Body of pancreas (tissue), 4 donors: ENCODE results near the gene COL8A1. TPM values are rescaled to one million over a fixed set of nuclear protein-coding genes. Genes with fewer than 3 reads are reported as not detected.

Experiments
- ATAC-seq: fragments of 150-250 bp; one replicate; pipeline ENCODE4 v1.9.1; 2016
- DNase-seq, 4 donors: peaks; one replicate each; pipeline ENCODE4 v3.0.0-alpha.2; 2019
- H3K27ac ChIP-seq, 4 donors: fragments of 200-600 bp; sonication (generic); 1 replicate in 3 of 4; 2 replicates in 1 of 4; pipeline versions ENCODE4 v1.5.1 to v1.6.1; 2016 to 2019; ENCODE audit warnings: mild to moderate bottlenecking in 1 of 4, mixed read lengths in 1 of 4, moderate library complexity in 1 of 4
- H3K27me3 ChIP-seq, 2 donors: fragments of 200-600 bp; sonication (generic); one replicate each; pipeline ENCODE4 v1.6.0; 2016; ENCODE audit warnings: mild to moderate bottlenecking in 1 of 2
- H3K36me3 ChIP-seq, 2 donors: fragments of 200-600 bp; sonication (generic); replicated peaks in 1 of 2; 2 replicates each; pipeline ENCODE4 v1.5.1; 2016; ENCODE audit warnings: low read depth in 2 of 2; ENCODE audit not compliant: insufficient read depth in 1 of 2
- H3K4me1 ChIP-seq: fragments of 200-600 bp; sonication (generic); one replicate; pipeline ENCODE4 v1.6.0; 2016
- H3K4me3 ChIP-seq, 2 donors: fragments of 200-600 bp; sonication (generic); 1 replicate in 1 of 2; 2 replicates in 1 of 2; pipeline ENCODE4 v1.5.1; 2016 to 2019
- H3K9me3 ChIP-seq, 3 donors: fragments of 200-600 bp; sonication (generic); 1 replicate in 2 of 3; 2 replicates in 1 of 3; pipeline ENCODE4 v1.5.1; 2016
- CTCF ChIP-seq, 7 experiments: fragments of 450-650 bp in 4 of 7; fragments of 200-600 bp in 3 of 7; sonication (generic) in 3 of 7; IDR thresholded peaks; one replicate each; pipeline ENCODE4 v1.5.1; 2016 to 2019; ENCODE audit warnings: antibody characterized with exemption in 7 of 7
- POLR2A ChIP-seq, 3 donors: fragments of 450-650 bp; IDR thresholded peaks; one replicate each; pipeline ENCODE4 v1.6.1; 2016; ENCODE audit warnings: antibody characterized with exemption in 3 of 3, mild to moderate bottlenecking in 2 of 3
- WGBS, 2 donors: methylation state at CpG; one replicate each; pipeline ENCODE4 v1.1.5; 2017; 5-methylcytosine and 5-hydroxymethylcytosine counted together
- intact Hi-C: fragments of 100-400 bp; cut with DNase I; formaldehyde crosslinking; loops from one replicate; pipeline ENCODE4 v1.15.1; 2023
- total RNA-seq, 2 donors: library from RNA; depleted of rRNA; stranded (reverse); fragments of >200 nt; gene quantifications; one replicate each; pipeline ENCODE4 v1.1.0, GENCODE V29; 2016

Gene COL8A1
- total RNA-seq, 2 donors from 2014 or later = 0.99 to 5.4 TPM

GRCh38 chr3:99765042-99765942, 126.9 kb downstream of the COL8A1 start:
- ATAC-seq = no peak
- TF ChIP-seq POLR2A (IDR thresholded peaks at IDR 0.05) (no peak), CTCF (IDR thresholded peaks at IDR 0.05) (no peak)
- Histone ChIP-seq H3K36me3 (no peaks in the 10 kb centered on the region), H3K4me3 (no peak overlapping the region), H3K4me1 (no peaks in the 10 kb centered on the region), H3K27ac (no peak overlapping the region), H3K27me3 (peaks cover 0 to 6% of the 10 kb centered on the region in 2 donors), H3K9me3 (no peaks in the 10 kb centered on the region)
- no peak for DNase-seq
- WGBS, 2 donors = 39 to 49% methylated on average over 2 of the region's 2 CpGs
- intact Hi-C loops = no loop called here

- 70 to 78% methylated on average over 2 of the region's 2 CpGs for WGBS, 2 donors
- Histone ChIP-seq H3K36me3 (no peaks in the 10 kb centered on the region), H3K4me1 (no peaks in the 10 kb centered on the region), H3K4me3 (no peak overlapping the region), H3K9me3 (no peaks in the 10 kb centered on the region), H3K27me3 (peaks cover 0 to 6% of the 10 kb centered on the region in 2 donors), H3K27ac (no peak overlapping the region)
- ATAC-seq (no peak), DNase-seq (no peak)
- TF ChIP-seq CTCF (IDR thresholded peaks at IDR 0.05) (no peak), POLR2A (IDR thresholded peaks at IDR 0.05) (no peak)
- intact Hi-C loops = no loop called here
These were observed 128.9 kb downstream of the COL8A1 start for GRCh38 chr3:99767291-99767690.

GRCh38 chr3:99768126-99768525, 129.7 kb downstream of the COL8A1 start:
- Histone ChIP-seq H3K36me3 (no peaks in the 10 kb centered on the region), H3K4me1 (no peaks in the 10 kb centered on the region), H3K4me3 (no peak overlapping the region), H3K27me3 (no peaks in the 10 kb centered on the region), H3K9me3 (no peaks in the 10 kb centered on the region), H3K27ac (no peak overlapping the region)
- 95 to 96% methylated on average over 1 of the region's 1 CpG for WGBS, 2 donors
- intact Hi-C loops = no loop called here
- no peak for DNase-seq
- no peak for ATAC-seq
- no peak for TF ChIP-seq CTCF (IDR thresholded peaks at IDR 0.05)
- no peak for TF ChIP-seq POLR2A (IDR thresholded peaks at IDR 0.05)

GRCh38 chr3:99768808-99769501, 130.6 kb downstream of the COL8A1 start:
- Histone ChIP-seq H3K9me3 (no peaks in the 10 kb centered on the region), H3K27ac (no peak overlapping the region), H3K4me1 (no peaks in the 10 kb centered on the region), H3K27me3 (no peaks in the 10 kb centered on the region), H3K4me3 (no peak overlapping the region), H3K36me3 (no peaks in the 10 kb centered on the region)
- intact Hi-C loops = no loop called here
- ATAC-seq (no peak), DNase-seq (no peak)
- TF ChIP-seq CTCF (IDR thresholded peaks at IDR 0.05) (no peak), POLR2A (IDR thresholded peaks at IDR 0.05) (no peak)
- WGBS, 2 donors = 64 to 66% methylated on average over 2 of the region's 2 CpGs
